GM21390 (cell line): ENCODE measurements around the gene NAPEPLD.
"Not testable (repeated sequence)": the region's sequence is repeated elsewhere in the genome, so short reads cannot be mapped to it uniquely, and the experiment has no call there.

Experiments
- ATAC-seq: cut with Tn5 transposase; IDR thresholded peaks from one replicate; pipeline ENCODE4 v1.9.1; 2021; ENCODE audit not compliant: unreplicated experiment

Gene NAPEPLD

DNA sequence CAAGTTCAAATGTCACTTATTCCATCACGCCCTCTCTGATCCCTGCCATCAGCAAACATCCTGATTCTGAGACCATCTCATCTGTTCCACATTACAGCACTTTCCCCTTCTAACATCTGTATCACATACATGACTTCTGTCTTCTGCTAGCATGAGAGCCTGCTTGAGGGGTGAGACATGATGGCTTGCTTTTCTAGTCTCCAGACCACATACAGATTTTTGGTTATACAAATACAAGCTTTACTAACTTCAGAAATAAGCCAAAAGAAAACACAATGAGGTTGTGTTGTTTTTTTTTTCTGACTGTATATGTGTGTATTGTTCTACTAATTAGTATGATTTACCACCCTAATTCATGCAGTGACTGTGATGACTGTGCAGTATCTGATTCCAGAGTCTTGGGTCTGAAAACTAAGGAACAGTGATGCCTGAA, 34.3 kb downstream of the NAPEPLD start:
- ATAC-seq, result no peak

DNA sequence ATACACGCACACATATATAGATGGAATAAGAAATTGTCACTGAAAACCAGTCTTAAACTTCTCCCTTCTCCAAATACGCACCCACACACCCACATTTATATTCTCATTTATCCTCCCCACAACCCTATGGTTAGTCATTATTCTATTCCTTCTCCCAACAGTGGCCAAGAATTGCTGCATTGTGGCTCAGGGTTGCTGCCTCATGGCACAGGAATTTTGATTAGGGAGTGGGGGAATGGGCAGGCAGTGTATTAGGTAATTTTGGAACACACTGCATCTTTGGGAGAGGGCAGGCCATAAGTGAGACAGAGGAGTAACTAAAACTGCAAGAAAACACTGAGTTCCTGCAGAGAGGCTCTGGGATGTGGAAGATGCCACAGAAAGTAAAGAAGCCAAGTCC, 35.7 kb downstream of the NAPEPLD start:
- ATAC-seq, result no peak

DNA sequence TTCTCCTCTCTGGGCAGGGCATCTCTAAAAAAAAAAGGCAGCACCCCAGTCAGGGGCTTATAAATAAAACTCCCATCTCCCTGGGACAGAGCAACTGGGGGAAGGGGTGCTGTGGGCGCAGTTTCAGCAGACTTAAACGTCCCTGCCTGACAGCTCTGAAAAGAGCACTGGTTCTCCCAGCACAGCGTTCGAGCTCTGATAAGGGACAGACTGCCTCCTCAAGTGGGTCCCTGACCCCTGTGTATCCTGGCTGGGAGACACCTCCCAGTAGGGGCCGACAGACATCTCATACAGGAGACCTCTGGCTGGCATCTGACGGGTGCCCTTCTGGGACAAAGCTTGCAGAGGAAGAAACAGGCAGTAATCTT, 42.2 kb downstream of the NAPEPLD start:
- not testable (repeated sequence) for ATAC-seq

DNA sequence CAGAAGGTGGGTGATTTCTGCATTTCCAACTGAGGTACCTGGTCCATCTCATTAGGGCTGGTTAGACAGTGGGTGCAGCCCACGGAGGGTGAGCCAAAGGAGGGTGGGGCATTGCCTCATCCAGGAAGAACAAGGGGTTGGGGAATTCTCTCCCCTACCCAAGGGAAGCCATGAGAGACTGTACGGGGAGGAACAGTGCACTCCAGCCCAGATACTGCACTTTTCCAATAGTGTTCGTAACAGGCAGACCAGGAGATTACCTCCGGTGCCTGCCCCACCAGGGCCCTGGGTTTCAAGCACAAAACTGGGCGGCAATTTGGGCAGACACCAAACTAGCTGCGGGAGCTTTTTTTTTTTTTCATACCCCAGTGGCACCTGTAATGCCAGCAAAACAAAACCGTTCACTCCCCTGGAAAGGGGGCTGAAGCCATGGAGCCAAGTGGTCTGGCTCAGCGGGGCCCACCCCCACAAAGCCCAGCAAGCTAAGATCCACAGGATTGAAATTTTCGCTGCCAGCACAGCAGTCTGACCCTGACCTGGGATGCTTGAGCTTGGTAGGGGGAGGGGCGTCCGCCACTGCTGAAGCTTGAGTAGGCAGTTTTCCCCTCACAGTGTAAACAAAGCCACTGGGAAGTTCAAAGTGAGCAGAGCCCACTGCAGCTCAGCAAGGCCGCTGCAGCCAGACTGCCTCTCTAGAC, 42.7 kb downstream of the NAPEPLD start:
- no peak for ATAC-seq

DNA sequence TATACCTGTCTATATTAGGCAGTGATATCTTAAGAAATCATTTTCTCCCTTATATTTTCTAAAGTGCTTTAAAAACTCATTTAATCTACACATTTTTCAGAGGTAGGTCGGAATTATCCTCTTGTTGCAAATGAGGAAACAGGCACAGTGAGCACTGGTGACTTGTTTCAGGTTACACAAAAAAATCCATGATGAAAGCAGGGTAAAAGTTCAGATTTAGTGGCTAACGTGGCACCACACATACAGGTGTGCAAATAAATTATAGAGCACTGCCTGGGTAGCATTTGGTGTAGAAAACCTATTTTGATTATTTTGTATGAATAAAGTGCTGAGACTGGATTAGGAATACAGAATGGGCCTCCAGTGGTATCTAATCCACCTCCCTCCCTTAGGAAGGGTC, 47.4 kb downstream of the NAPEPLD start:
- ATAC-seq, result no peak

DNA sequence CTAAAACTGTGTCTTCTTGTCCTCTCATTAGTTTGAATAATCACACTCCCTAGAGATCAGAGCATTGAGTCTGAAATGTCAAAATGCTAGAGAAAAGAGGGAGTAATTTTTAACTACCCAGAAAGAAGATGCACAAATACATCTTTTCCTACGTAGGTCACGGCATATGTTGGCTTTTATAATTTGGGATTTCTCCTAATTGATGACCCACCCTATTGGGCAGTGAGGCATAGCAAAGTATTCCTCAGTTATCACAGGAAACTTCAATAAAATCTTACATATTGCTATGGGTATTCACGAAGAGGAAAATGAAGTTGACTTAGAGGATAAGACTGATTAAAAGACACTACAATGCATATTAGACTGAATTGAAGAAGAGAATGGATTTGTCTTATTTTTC, 48.6 kb downstream of the NAPEPLD start:
- ATAC-seq, result no peak

DNA sequence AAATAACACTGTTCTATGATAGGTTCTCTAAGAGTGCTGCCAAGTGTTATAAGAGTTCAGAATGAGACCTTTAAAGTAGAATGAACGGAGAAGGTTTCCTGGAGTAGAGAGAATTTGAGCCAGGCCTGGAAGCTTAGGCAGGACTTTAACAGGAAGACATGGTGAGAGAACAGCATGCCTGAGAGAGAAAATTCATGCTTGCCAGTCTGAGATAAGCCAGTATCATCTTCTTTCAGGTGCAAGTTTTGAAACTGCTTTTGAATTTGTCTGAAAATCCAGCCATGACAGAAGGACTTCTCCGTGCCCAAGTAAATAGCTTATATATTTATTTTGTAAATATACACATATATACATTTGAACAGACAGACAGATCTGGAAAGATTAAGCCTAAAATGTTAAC, 51.9 kb downstream of the NAPEPLD start:
- no peak for ATAC-seq

DNA sequence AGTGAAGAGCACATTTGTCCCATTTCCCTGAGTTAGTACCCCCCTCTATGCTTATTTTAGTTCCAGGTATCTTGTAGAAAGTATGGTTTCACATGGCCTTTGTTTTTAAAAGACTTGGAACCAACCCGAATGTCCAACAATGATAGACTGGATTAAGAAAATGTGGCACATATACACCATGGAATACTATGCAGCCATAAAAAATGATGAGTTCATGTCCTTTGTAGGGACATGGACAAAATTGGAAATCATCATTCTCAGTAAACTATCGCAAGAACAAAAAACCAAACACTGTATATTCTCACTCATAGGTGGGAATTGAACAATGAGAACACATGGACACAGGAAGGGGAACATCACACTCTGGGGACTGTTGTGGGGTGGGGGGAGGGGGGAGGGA, 53.3 kb downstream of the NAPEPLD start:
- ATAC-seq, result not testable (repeated sequence)

DNA sequence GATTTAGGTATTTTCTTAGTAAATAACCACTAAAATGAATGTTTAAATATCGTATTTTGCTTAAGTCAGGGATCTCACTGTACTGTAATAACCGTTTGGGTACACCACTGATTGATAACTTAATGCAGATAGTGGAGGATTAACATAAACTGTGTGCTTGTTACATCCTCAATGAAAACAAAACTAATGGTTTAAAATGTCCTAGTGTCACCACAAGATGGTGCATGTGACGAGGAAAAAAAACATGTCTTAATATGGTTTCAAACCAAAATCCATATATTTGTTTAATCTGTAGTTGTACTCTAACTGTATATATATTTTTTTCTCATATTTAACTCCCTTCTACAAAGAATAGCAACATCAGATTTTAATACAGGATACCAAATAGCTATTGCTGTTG, 54.8 kb downstream of the NAPEPLD start:
- no peak for ATAC-seq

DNA sequence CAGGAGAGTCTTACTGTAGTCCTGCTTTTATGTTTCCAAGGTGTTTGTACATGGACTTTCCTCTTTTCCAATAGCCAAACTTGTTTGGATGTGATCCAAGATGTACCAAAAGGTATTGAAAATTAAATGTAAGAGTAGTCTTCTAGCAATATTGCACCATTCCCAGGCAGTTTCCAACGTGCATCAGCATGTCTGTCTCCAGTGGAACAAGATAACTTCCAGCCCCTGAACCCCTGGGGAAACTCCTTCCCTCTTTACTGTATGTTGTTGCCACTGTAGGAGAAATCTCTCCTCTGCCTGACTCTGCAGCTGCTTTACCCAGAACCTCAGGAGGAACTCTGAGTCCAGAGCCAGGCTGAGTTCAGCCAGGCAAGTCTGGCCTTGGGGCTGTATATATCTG, 55.5 kb downstream of the NAPEPLD start:
- no peak for ATAC-seq

DNA sequence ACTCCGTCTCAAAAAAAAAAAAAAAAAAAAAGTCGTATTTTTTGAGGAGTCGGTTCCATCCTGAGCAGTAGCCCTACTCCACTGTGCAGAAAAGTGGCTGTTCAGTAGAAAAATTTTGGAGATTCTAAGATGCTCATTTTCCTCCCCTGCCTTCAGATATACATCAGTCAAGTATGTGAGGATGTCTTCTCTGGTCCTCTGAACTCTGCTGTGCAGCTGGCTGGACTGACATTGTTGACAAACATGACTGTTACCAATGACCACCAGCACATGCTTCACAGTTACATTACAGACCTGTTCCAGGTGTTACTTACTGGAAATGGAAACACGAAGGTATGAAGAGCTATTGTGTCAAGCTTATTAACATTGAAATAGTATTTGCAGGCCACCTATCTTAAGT, 56.6 kb downstream of the NAPEPLD start:
- ATAC-seq, result not testable (repeated sequence)

DNA sequence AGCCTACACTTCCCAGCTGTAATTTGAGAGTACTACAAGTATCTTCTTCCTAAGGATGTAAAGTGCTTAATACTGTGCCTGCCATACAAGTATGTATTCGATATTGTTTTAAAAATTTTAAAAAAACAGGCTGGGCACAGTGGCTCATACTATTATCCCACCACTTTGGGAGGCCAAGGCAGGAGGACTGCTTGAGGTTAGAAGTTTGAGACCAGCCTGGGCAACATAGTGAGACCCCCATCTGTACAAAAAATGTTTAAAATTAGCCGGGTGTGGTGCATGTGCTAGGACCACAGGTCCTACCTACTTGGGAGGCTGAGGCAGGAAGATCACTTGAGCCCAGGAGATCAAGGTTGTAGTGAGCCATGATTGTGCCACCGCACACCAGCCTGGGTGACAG, 65.7 kb downstream of the NAPEPLD start:
- ATAC-seq, result no peak

DNA sequence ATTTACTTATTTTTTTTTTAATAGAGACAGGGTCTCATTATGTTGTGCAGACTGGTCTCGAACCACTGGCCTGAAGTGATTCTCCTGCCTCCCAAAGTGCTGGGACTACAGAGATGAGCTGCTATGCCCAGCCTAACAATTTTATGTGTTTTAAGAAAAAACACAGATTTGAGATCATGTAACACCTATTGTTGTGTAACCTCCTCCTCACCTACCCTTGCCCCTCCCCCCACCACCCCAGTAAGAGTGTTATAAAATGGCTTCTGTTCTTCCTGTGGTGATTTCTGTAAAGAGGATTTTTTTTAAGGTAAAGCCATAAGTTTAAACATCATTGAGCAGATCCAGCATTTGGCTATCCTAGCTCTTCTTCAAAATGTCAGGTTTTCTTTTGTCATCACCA, 66.4 kb downstream of the NAPEPLD start:
- ATAC-seq, result no peak

DNA sequence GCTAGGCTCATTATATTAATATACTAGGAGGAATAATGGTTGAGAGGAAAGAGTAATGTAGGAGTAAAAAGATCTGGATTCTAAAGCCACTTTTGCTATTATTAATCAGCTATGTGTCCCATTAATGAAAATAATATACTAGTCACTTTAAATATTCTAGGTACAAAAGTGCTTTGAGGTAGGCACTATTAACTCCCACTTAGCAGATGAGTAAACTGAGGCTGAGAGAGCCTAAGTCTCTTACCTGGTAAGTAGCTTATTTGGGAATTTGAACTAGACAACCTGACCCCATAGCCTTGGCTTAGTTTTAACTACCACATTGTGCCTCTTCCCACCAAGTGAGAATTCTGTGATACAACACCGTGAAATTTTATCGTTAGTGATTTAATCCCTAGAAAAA, 68.0 kb downstream of the NAPEPLD start:
- no peak for ATAC-seq

DNA sequence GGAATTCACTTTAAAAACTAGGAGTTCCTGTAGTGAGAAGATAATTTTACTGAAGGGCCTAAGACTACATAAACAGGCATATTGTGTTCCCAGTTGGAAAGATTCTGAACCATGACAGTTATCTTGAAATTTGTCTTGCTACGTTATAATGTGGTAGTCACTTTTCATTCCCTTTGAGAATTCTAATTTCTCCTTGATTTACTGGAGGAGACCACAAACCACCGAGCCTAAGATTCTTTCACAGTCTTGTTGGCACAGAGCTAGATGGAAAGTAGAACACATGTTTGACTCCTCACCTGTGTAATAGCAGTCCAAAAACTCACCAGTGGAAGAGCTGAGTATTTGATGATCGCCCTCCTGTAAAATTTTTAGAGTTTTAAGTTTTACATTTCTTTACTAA, 69.1 kb downstream of the NAPEPLD start:
- no peak for ATAC-seq

DNA sequence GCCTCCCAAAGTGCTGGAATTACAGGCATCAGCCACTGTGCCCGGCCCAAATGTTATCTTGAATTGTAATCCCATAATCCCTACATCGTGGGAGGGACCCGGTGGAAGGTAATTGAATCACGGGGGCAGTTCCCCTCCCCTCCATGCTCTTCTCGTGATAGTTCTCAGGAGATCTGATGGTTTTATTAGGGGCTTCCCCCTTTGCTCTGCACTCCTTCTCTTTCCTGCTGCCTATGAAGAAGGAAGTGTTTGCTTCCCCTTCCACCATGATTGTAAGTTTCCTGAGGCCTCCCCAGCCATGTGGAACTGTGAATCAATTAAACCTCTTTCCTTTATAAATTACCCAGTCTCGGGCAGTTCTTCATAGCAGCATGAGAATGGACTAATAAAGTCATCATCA, 70.7 kb downstream of the NAPEPLD start:
- ATAC-seq, result not testable (repeated sequence)

DNA sequence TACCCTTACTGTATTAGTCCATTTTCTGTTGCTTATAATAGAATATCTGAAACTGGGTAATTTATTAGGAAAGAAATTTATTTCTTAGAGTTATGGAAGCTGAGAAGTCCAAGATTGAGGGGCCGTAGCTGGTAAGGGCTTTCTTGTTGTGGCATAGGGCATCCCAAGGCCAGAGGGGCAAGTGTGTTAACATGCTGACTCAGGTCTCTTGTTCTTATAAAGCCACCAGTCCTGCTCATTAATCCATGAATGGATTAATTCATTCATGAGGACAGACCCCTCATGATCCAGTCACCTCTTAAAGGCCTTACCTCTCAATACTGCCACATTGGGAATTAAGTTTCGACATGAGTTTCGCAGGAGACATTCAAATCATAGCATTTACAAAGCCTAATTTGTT, 71.6 kb downstream of the NAPEPLD start:
- ATAC-seq, result no peak

DNA sequence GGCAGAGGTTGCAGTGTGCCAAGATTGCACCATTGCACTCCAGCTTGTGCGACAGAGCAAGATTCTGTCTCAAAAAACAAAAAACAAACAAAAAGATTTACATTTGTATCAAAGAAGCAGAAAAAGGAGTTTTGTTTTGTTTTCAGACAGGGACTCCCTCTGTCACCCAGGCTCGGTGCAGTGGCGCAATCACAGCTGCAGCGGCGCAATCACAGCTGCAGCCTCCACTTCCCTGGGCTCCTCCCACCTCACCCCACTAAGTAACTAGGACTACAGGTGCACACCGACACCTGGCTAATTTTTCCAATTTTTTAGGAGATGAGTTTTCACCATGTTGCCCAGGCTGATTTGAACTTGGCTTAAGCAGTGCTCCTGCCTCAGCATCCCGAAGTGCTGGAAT, 72.1 kb downstream of the NAPEPLD start:
- no peak for ATAC-seq

DNA sequence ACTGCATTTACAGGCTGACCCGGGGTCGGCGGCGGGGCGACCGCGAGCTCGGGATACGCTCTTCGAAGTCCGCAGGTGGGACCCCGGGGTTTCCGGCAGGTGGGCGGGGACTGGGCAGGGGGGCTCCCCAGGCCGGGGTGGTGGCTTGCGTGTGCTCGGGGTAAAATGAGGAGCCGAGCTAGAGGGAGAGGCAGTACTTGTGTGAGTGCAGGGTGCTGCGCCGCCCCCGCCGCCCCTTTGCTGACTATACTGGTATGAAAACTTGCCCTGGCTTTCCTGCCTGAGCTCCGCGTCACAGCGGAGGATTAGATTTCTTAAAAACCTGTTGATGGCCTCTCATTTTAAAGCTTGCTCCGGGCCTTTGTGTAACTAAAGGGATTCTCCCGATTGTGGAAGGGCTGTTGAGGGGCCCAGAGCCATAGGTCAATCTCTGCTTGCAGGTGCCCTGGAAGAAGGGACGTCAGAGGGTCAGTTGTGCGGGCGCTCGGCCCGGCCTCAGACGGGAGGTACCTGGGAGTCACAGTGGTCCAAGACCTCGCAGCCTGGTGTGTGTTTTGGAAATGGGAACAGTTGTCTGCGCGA, 73.5 kb downstream of the NAPEPLD start:
- ATAC-seq, result peak; percentile 38

DNA sequence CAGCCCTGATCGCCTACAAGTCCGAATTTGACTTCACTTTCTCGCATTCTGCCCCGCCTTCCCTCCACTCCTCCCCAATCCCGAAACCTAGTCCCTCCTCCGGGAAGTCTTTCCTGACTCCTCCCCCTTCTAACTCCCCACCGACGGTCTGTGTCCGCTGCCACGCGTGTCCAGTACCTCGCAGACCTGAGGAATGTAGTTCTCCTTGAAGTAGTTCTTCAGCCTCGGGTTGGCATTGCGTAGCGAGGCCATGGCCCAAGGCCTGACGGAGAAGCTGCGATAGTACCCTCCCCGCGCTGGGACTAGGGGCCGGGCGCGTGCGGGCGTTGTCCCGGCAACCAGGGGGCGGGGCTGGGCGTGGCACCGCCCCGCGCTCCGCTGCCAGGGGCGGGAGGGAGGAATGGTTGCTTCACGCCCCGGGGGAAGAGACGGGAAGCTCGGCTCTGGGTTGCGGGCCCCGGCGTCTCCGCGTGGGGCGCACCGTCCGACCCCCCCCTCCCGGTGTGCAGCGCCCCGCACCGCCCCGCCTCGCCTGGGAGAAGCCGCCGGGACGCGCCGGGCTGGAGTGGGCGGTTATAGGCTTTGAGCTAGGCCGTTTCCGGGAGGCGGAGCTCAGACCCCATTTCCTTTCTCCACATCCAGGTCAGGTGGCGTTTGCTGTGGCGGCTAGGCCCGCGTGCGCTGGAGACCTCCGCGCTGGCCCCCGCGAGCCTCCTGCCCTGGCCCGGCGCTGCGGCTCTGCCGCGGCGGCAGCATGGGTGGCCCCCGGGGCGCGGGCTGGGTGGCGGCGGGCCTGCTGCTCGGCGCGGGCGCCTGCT, 74.2 kb downstream of the NAPEPLD start, which contains the start of the genes ARMC10 and FBXL13:
Gene ARMC10, plus strand, starts transcription at position 622 of the 818 bp plus-strand sequence. Its CDS starts 133 bp downstream, at position 755.
Gene FBXL13, minus strand, starts transcription at position 278 of the 818 bp plus-strand sequence.
- peak; percentile 92 for ATAC-seq

DNA sequence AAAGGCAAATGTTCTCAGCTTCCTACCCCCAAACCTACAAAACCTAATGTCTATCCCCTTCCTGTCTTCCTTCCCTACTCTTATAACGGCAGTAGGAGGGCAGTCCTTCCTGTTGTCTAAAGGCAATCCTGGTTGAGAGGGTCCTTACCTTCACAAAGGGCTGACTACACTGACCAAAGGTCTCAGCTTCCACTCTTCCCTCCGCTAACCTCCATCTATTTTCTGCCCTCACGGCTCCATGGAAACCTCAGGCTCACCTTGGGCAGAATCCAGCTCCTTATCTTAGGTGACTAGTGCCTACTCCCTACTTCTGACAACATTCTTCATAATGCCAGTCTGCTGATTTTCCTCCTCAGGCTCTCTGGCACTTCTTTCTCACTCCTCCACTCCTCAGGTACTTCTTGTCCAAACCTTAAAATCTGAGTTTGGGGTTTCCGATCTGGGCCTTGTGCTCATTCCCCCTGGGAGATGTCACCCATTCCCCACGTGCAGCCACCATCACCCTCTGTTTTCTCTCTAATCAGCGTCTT, 74.8 kb downstream of the NAPEPLD start:
- ATAC-seq, result no peak

DNA sequence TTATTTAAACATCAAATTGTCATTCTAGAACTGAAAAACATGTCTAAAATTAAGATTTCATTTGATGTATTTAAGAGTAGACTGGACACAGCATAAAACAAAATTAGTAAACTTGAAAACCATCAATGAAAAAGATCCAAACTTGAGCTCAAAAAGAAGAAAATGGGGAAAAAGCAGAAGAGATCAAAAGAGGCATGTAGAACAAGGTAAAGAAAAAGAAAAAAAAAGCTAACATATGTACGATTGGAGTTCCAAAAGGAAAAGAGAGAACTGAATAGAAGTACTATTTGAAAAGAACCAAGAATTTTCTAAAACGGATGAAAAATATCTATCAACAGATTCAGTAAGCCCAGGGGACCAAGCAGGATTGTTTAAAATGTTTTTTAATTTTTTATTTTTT, 77.9 kb downstream of the NAPEPLD start:
- no peak for ATAC-seq
